GM21515 (cell line): ENCODE data around the gene SLC1A6.
"Not testable (repeated sequence)": the region's sequence is repeated elsewhere in the genome, so short reads cannot be mapped to it uniquely, and the experiment has no call there.

Source experiments
- ATAC-seq: cut with Tn5 transposase; IDR thresholded peaks from one replicate; pipeline ENCODE4 v1.9.1; 2021; ENCODE audit not compliant: unreplicated experiment

The SLC1A6 gene

GRCh38 chr19:14959263-14959662 lies 20.4 kb downstream of the SLC1A6 start:
- no peak for ATAC-seq

DNA sequence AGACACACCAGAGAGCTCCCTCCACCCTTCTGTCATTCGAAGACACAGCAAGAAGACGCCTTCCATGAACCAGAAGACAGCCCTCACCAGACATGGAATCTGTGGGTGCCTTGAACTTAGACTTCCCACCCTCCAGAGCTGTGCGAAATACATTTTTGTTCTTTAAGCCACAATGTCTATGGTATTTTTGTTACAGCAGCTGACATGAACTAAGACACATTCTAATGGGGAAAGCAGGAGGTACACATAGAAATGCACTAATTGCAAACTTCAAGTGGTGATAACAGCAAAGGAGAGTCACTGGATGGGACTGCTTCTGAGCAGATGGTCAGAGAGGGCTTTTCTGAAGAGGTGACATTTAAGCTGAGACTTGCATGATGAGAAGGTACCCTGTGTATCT lies 22.2 kb downstream of the SLC1A6 start:
- no peak for ATAC-seq

DNA sequence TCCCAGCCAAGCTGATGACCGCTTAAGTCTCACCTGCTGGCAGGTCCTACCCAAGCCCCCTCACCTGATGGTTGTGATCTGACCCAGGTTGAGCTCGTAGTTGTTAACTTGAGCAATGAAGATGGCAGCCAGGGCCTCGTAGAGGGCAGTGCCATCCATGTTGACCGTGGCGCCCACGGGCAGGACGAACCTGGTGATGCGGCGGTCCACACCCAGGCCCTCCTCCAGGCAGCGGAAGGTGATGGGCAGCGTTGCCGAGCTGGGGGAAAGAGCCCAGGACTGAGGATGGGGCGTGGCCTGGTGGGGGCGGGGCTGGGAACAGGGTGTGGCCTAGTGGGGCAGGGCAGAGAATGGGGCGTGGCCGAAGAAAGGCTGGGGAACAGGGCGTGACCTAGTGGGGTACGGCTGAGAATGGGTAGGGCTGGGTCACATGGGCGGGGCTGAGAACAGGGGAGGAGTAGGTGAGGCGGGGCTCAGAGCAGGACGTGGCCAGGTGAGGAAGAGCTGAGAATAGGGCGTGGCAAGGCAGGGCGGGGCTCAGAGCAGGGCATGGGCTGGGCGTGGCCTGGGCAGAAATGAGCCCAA lies 25.5 kb downstream of the SLC1A6 start:
- ATAC-seq, result no peak

DNA sequence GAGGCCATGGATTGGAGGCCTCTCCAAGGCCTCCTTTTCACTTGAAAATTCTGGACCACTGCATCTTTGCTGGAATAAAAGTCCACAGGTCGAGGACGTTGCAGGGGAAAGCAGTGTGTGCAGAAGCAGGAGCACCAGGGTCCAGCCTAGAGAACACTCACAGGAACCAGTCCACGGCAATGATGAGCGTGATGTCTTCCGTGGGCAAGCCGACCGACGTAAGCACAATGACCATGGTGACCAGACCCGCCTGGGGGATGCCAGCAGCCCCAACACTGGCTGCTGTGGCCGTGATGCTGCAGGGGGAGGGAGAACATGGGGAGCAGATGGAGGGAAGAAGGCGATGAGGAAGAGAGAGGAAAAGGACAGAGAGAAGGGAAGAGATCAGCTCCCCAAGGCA lies 26.9 kb downstream of the SLC1A6 start:
- ATAC-seq, result no peak

GRCh38 chr19:14950421-14950820 lies 29.2 kb downstream of the SLC1A6 start:
- no peak for ATAC-seq

DNA sequence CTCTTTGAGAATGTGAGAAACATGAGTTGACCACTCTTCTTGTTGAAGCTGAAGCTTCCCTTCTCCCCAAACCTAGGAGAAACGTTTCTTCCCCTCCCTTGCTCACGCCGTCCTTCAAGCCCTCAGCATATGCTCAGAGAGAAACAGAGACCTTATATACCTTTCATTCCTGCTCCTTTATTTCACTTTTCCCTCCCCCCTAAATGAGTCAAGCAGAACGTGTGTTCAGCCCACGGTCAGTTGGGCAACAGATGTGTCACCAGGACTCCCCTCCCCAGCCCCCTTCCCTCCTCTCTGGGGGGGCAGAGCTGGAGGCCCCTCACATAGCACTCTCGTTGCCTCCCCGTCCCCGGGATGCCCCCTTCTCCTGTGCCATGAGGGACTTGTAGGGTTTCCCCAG lies 29.8 kb downstream of the SLC1A6 start:
- ATAC-seq, result no peak

GRCh38 chr19:14949413-14949812 lies 30.3 kb downstream of the SLC1A6 start:
- not testable (repeated sequence) for ATAC-seq

DNA sequence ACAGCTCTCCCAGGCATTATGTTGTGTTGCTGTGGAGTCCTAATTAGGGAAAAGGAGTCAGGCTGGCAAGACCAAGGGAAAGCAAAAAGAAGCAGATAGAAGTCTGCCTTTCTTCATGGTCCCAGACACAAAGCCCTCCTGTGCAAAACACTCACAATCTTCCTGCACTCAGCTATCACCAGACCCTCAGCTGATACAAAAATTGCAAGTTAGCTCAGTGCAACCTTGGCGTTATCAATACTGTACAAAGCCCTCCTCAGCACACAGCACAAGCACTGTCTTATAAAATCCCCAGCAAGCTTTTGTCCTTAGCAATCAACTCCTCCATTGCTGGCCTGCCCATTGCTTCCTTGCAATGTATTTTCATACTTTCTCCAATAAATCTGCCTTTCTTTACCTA lies 35.2 kb downstream of the SLC1A6 start:
- ATAC-seq, result no peak

DNA sequence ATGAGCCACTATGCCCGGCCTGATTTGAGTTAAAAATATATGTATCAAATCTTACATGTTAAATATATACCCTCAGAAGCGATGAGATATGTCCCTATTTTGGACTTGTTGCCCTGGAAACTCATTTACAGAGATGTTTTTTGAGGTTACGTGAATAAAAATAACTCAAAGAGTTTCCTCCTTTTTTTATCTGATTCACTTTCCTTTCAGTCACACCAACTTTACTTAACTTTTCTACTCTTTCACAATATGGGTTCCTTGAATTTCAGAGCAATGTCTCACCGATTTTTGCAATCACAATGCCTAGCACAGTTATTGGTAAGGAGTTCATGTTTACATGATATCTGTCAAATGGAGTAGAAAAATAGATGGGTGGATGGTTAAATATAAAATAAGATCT lies 36.1 kb downstream of the SLC1A6 start:
- ATAC-seq, result no peak

- no peak for ATAC-seq
These were observed 38.5 kb downstream of the SLC1A6 start, which contains the start of gene OR7C2 for GRCh38 chr19:14941189-14941588. OR7C2 (plus strand) TSS chr19:14941489; CDS start chr19:14941489, 0 bp downstream.

GRCh38 chr19:14940266-14940665 lies 39.4 kb downstream of the SLC1A6 start:
- ATAC-seq, result no peak

- ATAC-seq, result no peak
These were observed 46.2 kb downstream of the SLC1A6 start for GRCh38 chr19:14933506-14933905.

DNA sequence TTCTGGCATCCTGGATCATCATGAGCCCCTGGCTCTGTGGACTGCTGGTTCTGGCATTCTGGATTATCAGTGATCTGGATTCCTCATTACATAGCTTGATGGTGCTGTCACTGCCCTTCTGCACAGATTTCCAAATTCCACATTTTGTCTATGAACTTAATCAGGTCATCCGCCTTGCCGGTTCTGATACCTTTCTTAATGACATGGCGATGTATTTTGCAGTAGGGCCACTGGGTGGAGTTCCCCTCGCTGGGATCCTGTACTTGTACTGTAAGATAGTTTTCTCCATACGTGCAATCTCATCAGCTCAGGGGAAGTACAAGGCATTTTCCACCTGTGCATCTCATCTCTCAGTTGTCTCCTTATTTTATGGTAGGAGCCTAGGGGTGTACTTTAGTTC lies 62.8 kb downstream of the SLC1A6 start:
- ATAC-seq, result no peak

DNA sequence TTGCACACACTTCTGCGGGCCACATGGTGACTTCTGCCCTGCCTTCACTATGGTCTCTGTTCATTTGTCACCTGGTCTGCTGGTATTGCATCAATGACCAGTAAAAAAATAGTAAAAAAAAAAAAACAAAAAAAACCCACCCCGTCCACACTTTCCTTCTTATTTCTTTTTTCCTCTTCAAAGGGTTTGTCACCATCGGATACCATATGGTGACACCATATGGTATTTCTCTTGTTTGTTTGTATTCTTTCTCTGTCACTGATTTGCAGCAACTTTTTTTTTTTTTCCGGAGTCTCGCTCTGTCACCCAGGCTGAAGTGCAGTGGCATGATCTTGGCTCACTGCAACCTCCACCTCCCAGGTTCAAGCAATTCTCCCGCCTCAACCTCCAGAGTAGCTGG lies 64.5 kb downstream of the SLC1A6 start:
- ATAC-seq, result no peak

DNA sequence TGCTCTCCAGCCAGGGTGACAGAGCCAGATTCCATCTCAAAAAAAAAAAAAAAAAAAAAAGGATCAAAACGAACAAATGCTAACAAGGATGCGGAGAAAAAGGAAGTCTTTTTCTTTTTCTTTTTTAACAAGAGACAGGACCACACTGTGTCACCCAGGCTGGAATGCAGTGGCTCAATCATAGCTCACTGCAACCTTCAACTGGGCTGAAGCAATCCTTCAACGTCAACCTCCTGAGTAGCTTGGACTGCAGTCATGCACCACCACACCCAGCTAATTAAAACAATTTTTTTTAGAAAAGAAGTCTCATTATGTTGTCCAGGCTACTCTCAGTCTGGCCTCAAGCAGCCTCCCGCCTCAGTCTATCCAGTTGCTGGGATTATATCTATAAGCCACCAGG lies 73.0 kb downstream of the SLC1A6 start:
- no peak for ATAC-seq

DNA sequence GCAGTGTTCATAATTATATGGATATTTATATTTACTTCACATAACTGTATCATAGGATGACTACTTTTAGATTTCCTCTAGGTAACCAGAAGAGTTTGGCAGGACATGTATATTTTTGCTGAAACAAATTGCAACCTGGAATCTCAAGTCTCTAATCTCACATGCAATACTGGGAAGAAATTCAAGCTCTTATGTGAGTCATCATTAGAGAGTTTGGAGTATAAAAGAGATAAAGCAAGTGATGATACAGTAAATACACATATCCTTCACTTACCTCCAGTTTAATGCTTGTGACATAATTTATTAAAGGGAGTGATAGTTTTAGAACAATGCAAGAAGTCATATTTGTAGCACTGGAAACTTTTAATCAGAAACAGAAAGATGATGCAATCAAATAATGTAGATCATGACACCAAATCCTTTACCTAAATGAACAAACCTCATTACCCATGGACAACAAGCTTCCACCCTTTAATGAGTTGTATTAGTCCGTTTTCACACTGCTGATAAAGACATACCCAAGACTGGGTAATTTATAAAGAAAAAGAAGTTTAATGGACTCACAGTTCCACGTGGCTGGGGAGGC lies 77.9 kb downstream of the SLC1A6 start:
- no peak for ATAC-seq
